Measurements from ENCODE around the gene ILRUN.

DNA sequence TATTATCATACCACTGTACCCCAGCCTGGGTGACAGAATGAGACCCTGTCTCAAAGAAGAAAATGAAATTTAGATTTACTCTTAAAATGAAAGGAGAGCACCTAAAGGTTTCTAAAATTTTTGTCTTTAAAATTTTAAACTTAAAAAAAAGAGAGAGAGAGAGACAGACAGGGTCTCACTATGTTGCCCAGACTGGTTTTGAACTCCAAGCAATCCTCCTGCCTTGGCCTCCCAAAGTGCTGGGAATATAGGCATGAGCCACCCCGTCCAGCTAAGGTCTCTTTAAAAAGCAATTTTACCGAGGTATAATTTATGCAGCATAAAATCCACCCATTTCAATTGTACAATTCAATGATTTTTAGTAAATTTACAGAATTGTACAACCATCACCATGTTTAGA, 33.2 kb downstream of the ILRUN start:
- TF ChIP-seq EZH2 (IDR thresholded peaks at IDR 0.05) (no peak), FOXP2 (optimal IDR thresholded peaks at IDR 0.05; ENCODE audit: control extremely low read depth, extremely low read length, insufficient read depth) (no peak)

Measured in SK-N-MC (cell line).